Natural killer cell (primary cell): ENCODE results near the gene IGFLR1. TPM values are rescaled to one million over a fixed set of nuclear protein-coding genes. Genes with fewer than 3 reads are reported as not detected.

Experiments used
- ATAC-seq, 3 donors: fragments of 150-1000 bp in 2 of 3; fragments of 200-7000 bp in 1 of 3; cut with Tn5 transposase; 1 replicate in 1 of 3; 2 replicates in 2 of 3; pipeline ENCODE4 v1.10.0; 2021; ENCODE audit warnings: mild to moderate bottlenecking in 2 of 3, moderate library complexity in 2 of 3
- DNase-seq, 2 donors: peaks; one replicate each; pipeline versions ENCODE4 v3.0.0 to v3.0.0-alpha.2; 2013 to 2021; ENCODE audit warnings: mixed read lengths in 1 of 2
- H3K27ac ChIP-seq: one replicate; pipeline ENCODE4 v1.5.1; 2013; ENCODE audit warnings: mild to moderate bottlenecking, low read length
- H3K27me3 ChIP-seq: one replicate; pipeline ENCODE4 v1.6.1; 2013; ENCODE audit warnings: low read length; ENCODE audit not compliant: control insufficient read depth, insufficient read depth
- H3K36me3 ChIP-seq: one replicate; pipeline ENCODE4 v1.6.1; 2013; ENCODE audit warnings: low read length; ENCODE audit not compliant: control insufficient read depth, insufficient read depth
- H3K4me1 ChIP-seq: one replicate; pipeline ENCODE4 v1.6.1; 2013; ENCODE audit warnings: low read length; ENCODE audit not compliant: control insufficient read depth, insufficient read depth
- H3K4me3 ChIP-seq: one replicate; pipeline ENCODE4 v1.5.1; 2013; ENCODE audit warnings: low read length
- H3K9me3 ChIP-seq: one replicate; pipeline ENCODE4 v1.6.1; 2013; ENCODE audit warnings: low read length; ENCODE audit not compliant: control insufficient read depth, insufficient read depth
- H3K27ac Mint-ChIP-seq, 2 donors: one replicate each; pipeline ENCODE4 v1.8.0; 2022; ENCODE audit warnings: mild to moderate bottlenecking in 2 of 2, mixed read lengths in 2 of 2, moderate library complexity in 1 of 2
- H3K27me3 Mint-ChIP-seq, 2 donors: one replicate each; pipeline ENCODE4 v1.8.0; 2022; ENCODE audit warnings: low read depth in 2 of 2, mixed read lengths in 2 of 2
- H3K36me3 Mint-ChIP-seq: one replicate; pipeline ENCODE4 v1.8.0; 2022; ENCODE audit warnings: mixed read lengths
- H3K4me1 Mint-ChIP-seq, 2 donors: one replicate each; pipeline ENCODE4 v1.8.0; 2022; ENCODE audit warnings: mixed read lengths in 2 of 2
- H3K4me3 Mint-ChIP-seq: one replicate; pipeline ENCODE4 v1.8.0; 2022; ENCODE audit warnings: mild to moderate bottlenecking, moderate library complexity, mixed read lengths
- H3K9me3 Mint-ChIP-seq, 2 donors: one replicate each; pipeline ENCODE4 v1.8.0; 2022; ENCODE audit warnings: mixed read lengths in 2 of 2
- WGBS: methylation state at CpG from one replicate; pipeline ENCODE4 v1.1.7; 2013; ENCODE audit warnings: missing lambda C conversion rate; ENCODE audit not compliant: insufficient coverage; 5-methylcytosine and 5-hydroxymethylcytosine counted together
- intact Hi-C: fragments of 100-400 bp; cut with micrococcal nuclease; formaldehyde crosslinking; loops from one replicate; pipeline ENCODE4 v1.14.2; 2022
- total RNA-seq, 4 donors: library from RNA; stranded (reverse); fragments of 120-200 nt in 1 of 4; gene quantifications; one replicate each; pipeline versions ENCODE4 v1.2.3 to v1.2.4, GENCODE V29; 2013 to 2022
- TF ChIP-seq, protein P1 (sequence below): fragments of 200-600 bp; IDR thresholded peaks from one replicate; pipeline ENCODE4 v1.8.0; 2022; ENCODE audit warnings: antibody characterized with exemption

Gene IGFLR1
- total RNA-seq, 3 donors from 2014 or later (not counting 1 experiment from before 2014, with no cell fraction given), result 57.7 to 75.6 (median 69.6) TPM

DNA sequence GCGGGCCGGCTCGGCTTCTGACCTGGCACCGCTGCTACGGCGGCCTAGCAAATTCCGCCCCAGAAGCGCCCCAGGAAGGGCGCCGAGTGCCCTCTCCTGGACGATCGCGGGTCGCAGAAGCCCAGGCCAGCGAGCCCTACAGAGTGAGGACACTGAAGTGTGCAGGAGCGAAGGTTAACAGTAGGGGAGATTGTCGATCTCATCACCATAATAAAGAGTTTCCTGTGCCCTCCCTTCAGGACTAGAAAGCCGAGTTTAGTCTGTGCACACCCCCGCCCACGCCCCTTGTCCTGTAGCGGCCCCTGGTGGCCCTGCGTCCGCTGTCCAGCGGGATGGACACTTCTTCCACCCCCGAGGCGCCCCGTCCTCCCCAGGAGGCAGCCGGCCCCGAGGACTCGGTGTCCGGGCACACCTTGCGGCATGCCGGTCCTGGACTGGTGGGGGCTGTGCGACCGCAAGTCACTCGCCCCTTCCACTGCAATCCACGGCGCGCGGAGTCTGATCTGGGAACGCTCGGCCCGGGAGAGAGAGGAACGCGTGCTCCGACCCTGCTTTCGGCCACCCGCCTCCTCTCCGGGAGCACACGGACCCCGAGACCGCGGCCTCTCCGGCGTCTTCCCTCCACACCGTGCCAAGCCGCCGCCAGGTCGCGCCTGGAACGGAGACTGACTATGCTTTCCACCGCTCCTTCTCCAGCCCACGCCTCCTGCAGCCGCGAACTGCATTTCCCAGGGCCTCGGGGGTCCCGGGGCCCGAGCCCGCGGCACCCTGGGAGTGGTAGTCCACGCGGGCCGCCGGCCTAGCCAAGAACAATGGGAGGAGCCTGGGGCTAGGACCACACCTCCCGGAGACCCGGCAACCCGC, 25.2 kb downstream of the IGFLR1 start:
- H3K9me3 ChIP-seq, result no peaks in the 10 kb centered on the region
- peaks cover 16 to 57% of the 10 kb centered on the region in 2 donors for H3K4me1 Mint-ChIP-seq
- H3K27ac ChIP-seq, result peak overlapping the region; percentile 79
- no peaks in the 10 kb centered on the region for H3K36me3 Mint-ChIP-seq
- H3K4me1 ChIP-seq, result peaks cover 48% of the 10 kb centered on the region
- H3K27me3 Mint-ChIP-seq, result no peaks in the 10 kb centered on the region
- WGBS, result 0% methylated on average over 74 of the region's 77 CpGs
- peaks cover 10% of the 10 kb centered on the region for H3K36me3 ChIP-seq
- DNase-seq (peak; percentile 89 to 98), ATAC-seq (peak; percentile 83 to 93 (median 86))
- H3K27ac Mint-ChIP-seq, result peak overlapping the region; percentile 94 to 98
- no peaks in the 10 kb centered on the region for H3K27me3 ChIP-seq
- intact Hi-C loops, result loop anchor here (1.0 to 2.0 kb wide), 8 partner anchors 15 to 214 kb away; partner anchors contain the start of genes PSENEN, RBM42 and U2AF1L4
- H3K9me3 Mint-ChIP-seq, result no peaks in the 10 kb centered on the region
- peak overlapping the region; percentile 99 for H3K4me3 Mint-ChIP-seq
- TF ChIP-seq, protein P1, sequence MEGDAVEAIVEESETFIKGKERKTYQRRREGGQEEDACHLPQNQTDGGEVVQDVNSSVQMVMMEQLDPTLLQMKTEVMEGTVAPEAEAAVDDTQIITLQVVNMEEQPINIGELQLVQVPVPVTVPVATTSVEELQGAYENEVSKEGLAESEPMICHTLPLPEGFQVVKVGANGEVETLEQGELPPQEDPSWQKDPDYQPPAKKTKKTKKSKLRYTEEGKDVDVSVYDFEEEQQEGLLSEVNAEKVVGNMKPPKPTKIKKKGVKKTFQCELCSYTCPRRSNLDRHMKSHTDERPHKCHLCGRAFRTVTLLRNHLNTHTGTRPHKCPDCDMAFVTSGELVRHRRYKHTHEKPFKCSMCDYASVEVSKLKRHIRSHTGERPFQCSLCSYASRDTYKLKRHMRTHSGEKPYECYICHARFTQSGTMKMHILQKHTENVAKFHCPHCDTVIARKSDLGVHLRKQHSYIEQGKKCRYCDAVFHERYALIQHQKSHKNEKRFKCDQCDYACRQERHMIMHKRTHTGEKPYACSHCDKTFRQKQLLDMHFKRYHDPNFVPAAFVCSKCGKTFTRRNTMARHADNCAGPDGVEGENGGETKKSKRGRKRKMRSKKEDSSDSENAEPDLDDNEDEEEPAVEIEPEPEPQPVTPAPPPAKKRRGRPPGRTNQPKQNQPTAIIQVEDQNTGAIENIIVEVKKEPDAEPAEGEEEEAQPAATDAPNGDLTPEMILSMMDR, result peak; percentile 95
- H3K4me3 ChIP-seq, result peak overlapping the region; percentile 86

DNA sequence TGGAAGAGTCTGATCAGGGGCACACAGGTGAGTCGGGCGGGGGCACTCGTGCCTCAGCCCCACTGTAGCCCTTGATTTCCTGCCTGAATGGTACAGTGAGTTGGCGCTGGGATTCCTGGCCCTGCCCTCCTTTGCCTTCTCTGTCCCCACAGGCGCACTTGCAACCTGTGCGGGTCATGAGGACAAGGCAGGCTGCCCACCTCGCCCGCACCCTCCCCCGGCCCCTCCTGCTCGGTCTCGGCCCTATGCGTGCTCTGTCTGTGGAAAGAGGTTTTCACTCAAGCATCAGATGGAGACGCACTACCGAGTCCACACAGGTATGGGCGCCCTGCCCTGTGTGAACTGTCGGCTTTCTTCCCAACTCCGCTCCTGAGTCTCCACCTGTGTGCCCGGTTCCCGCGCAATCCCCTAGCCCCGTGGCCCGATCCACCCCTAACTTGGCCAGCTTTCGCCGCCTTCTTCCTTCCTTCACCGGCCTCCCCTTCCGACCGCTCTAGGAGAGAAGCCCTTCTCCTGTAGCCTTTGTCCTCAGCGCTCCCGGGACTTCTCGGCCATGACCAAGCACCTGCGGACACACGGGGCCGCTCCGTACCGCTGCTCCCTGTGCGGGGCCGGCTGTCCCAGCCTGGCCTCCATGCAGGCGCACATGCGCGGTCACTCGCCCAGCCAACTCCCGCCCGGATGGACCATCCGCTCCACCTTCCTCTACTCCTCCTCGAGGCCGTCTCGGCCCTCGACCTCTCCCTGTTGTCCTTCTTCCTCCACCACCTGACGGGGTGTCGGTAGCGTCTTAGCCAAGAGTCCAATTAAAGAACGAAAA, 26.1 kb downstream of the IGFLR1 start:
- peak overlapping the region; percentile 99 for H3K4me3 Mint-ChIP-seq
- H3K36me3 Mint-ChIP-seq, result no peaks in the 10 kb centered on the region
- TF ChIP-seq, protein P1, result no peak
- Histone ChIP-seq H3K36me3 (peaks cover 7% of the 10 kb centered on the region), H3K27me3 (no peaks in the 10 kb centered on the region), H3K27ac (peak overlapping the region; percentile 79), H3K9me3 (no peaks in the 10 kb centered on the region), H3K4me1 (peaks cover 53% of the 10 kb centered on the region), H3K4me3 (peak overlapping the region; percentile 86)
- peaks cover 16 to 51% of the 10 kb centered on the region in 2 donors for H3K4me1 Mint-ChIP-seq
- no peaks in the 10 kb centered on the region for H3K27me3 Mint-ChIP-seq
- H3K27ac Mint-ChIP-seq, result peak overlapping the region; percentile 94 to 98
- no peaks in the 10 kb centered on the region for H3K9me3 Mint-ChIP-seq
- intact Hi-C loops, result loop anchor here (1.0 to 2.0 kb wide), 4 partner anchors 14 to 205 kb away; partner anchors contain the start of gene RBM42
- ATAC-seq (no peak), DNase-seq (peak in 1 of 2 donors; percentile 55)
- 2% methylated on average over 52 of the region's 52 CpGs for WGBS

DNA sequence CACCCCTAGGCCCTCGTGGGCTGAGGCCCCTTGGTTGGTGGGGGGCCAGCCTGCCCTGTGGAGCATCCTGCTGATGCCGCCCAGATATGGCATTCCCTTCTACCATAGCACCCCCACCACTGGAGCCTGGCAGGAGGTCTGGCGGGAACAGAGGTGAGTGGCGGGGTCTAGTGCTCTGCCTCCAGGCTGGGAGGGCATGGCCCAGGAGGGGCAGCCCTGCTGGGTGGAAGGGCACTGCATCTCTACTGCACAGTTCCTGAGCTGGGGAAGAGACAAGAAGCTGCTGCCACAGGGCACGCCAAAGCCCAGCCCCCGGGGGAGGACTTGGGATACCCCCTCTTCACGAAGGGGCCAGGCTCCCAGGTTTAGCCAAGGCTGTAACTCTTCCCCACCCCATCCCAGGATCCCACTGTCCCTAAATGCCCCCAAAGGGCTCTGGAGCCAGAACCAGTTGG, 26.9 kb downstream of the IGFLR1 start:
- ATAC-seq (no peak), DNase-seq (no peak)
- TF ChIP-seq, protein P1, result no peak
- Histone ChIP-seq H3K9me3 (no peaks in the 10 kb centered on the region), H3K4me3 (no peak overlapping the region), H3K4me1 (peaks cover 53% of the 10 kb centered on the region), H3K27me3 (no peaks in the 10 kb centered on the region), H3K27ac (peak overlapping the region; percentile 79), H3K36me3 (peaks cover 4% of the 10 kb centered on the region)
- H3K27ac Mint-ChIP-seq, result no peak overlapping the region
- H3K27me3 Mint-ChIP-seq, result no peaks in the 10 kb centered on the region
- no peaks in the 10 kb centered on the region for H3K36me3 Mint-ChIP-seq
- H3K4me1 Mint-ChIP-seq, result peaks cover 15 to 45% of the 10 kb centered on the region in 2 donors
- no peaks in the 10 kb centered on the region for H3K9me3 Mint-ChIP-seq
- no peak overlapping the region for H3K4me3 Mint-ChIP-seq
- intact Hi-C loops, result no loop called here
- WGBS, result 89% methylated on average over 7 of the region's 7 CpGs
